Fibroblast of lung (primary cell): ENCODE results near the gene HIPK2. TPM values are rescaled to one million over a fixed set of nuclear protein-coding genes. Genes with fewer than 3 reads are reported as not detected.

ENCODE experiments used
- DNase-seq, 2 donors: peaks; one replicate each; pipeline versions ENCODE4 v3.0.0 to v3.0.0-alpha.2; 2010; ENCODE audit warnings: low read depth in 2 of 2
- H2AFZ ChIP-seq: 2 replicates; pipeline ENCODE4 v1.5.1; 2012; ENCODE audit warnings: low read length, control low read depth, inconsistent platforms
- H3K27ac ChIP-seq: 2 replicates; pipeline ENCODE4 v1.5.1; 2011; ENCODE audit warnings: low read length, control low read depth; ENCODE audit not compliant: insufficient read depth
- H3K27me3 ChIP-seq: 2 replicates; pipeline ENCODE4 v1.5.1; 2011; ENCODE audit warnings: mild to moderate bottlenecking, low read length; ENCODE audit not compliant: control insufficient read depth, insufficient read depth
- H3K36me3 ChIP-seq: 2 replicates; pipeline ENCODE4 v1.5.1; 2011; ENCODE audit warnings: low read length; ENCODE audit not compliant: control insufficient read depth, insufficient read depth
- H3K4me1 ChIP-seq: 2 replicates; pipeline ENCODE4 v1.5.1; 2011; ENCODE audit warnings: low read length; ENCODE audit not compliant: control insufficient read depth, insufficient read depth; ENCODE audit errors: extremely low read depth
- H3K4me2 ChIP-seq: 2 replicates; pipeline ENCODE4 v1.5.1; 2011; ENCODE audit warnings: low read length, control low read depth; ENCODE audit not compliant: insufficient read depth; ENCODE audit errors: extremely low read depth
- H3K4me3 ChIP-seq, 4 experiments: fragments of 200-600 bp in 1 of 4; sonication (generic) in 1 of 4; replicated peaks in 1 of 4; 2 replicates each; pipeline ENCODE4 v1.5.1; 2011 to 2016; ENCODE audit warnings: low read length in 4 of 4, low read depth in 3 of 4, mild to moderate bottlenecking in 3 of 4, control low read depth in 2 of 4, inconsistent platforms in 1 of 4, mixed read lengths in 1 of 4; ENCODE audit not compliant: insufficient read depth in 1 of 4; ENCODE audit errors: control extremely low read depth in 1 of 4
- H3K79me2 ChIP-seq: 2 replicates; pipeline ENCODE4 v1.5.1; 2012; ENCODE audit warnings: mild to moderate bottlenecking, low read length, inconsistent platforms; ENCODE audit not compliant: control insufficient read depth, insufficient read depth
- H3K9ac ChIP-seq: 2 replicates; pipeline ENCODE4 v1.5.1; 2011; ENCODE audit warnings: mild to moderate bottlenecking, low read length, control low read depth; ENCODE audit not compliant: insufficient read depth
- H3K9me3 ChIP-seq: 2 replicates; pipeline ENCODE4 v1.5.1; 2012; ENCODE audit warnings: low read depth, low read length; ENCODE audit not compliant: control insufficient read depth, insufficient read depth
- H4K20me1 ChIP-seq: 2 replicates; pipeline ENCODE4 v1.5.1; 2011; ENCODE audit warnings: low read length; ENCODE audit not compliant: control insufficient read depth, insufficient read depth; ENCODE audit errors: extremely low read depth
- CTCF ChIP-seq, 2 donors: IDR thresholded peaks in 1 of 2; conservative IDR thresholded peaks in 1 of 2; 1 replicate in 1 of 2; 2 replicates in 1 of 2; pipeline ENCODE4 v1.5.1; 2011 to 2012; ENCODE audit warnings: low read length in 2 of 2, control low read depth in 1 of 2, inconsistent platforms in 1 of 2, low read depth in 1 of 2, mild to moderate bottlenecking in 1 of 2
- EZH2 ChIP-seq: IDR thresholded peaks from 2 replicates; pipeline ENCODE4 v1.5.1; 2012; ENCODE audit warnings: low read length, control low read depth, mild to moderate bottlenecking; ENCODE audit errors: missing control alignments
- polyA plus RNA-seq, 2 donors: library from polyadenylated mRNA; depleted of rRNA in 1 of 2; stranded (reverse) in 1 of 2; unstranded in 1 of 2; fragments of >200 nt; gene quantifications; 2 replicates each; pipeline ENCODE4 v1.2.1, GENCODE V29; 2011 to 2012; ENCODE audit warnings: missing spikeins in 1 of 2
- total RNA-seq: library from RNA; depleted of rRNA; stranded (reverse); fragments of >200 nt; gene quantifications from 2 replicates; pipeline ENCODE4 v1.2.1, GENCODE V29; 2014

HIPK2 gene
- total and polyA plus RNA-seq, 2 donors (not counting 1 experiment from before 2014, with no cell fraction given): 10.1 to 11.1 TPM

GRCh38 chr7:139566736-139567646 is 210.8 kb downstream of the HIPK2 start:
- no peak overlapping the region for H3K27ac ChIP-seq

GRCh38 chr7:139566075-139566474 is 211.7 kb downstream of the HIPK2 start:
- H3K27me3 ChIP-seq: no peaks in the 10 kb centered on the region
- H4K20me1 ChIP-seq: no peaks in the 10 kb centered on the region
- no peak overlapping the region for H3K9ac ChIP-seq
- H3K9me3 ChIP-seq: no peaks in the 10 kb centered on the region
- TF ChIP-seq CTCF (conservative IDR thresholded peaks at IDR 0.05 in 1 of 2, IDR thresholded peaks at IDR 0.05 in 1 of 2; ENCODE audit: low read depth in 1 of 2, low read length in 2 of 2): no peak
- TF ChIP-seq EZH2: no peak
- no peaks in the 10 kb centered on the region for H3K79me2 ChIP-seq
- no peak for DNase-seq
- no peak overlapping the region for H3K4me2 ChIP-seq
- no peaks in the 10 kb centered on the region for H3K36me3 ChIP-seq
- no peak overlapping the region for H3K4me3 ChIP-seq
- H2AFZ ChIP-seq: no peak overlapping the region
- no peak overlapping the region for H3K27ac ChIP-seq
- no peaks in the 10 kb centered on the region for H3K4me1 ChIP-seq

More at GRCh38 chr7:139566736-139567646, 210.8 kb downstream of the HIPK2 start:
- no peaks in the 10 kb centered on the region for H3K27me3 ChIP-seq
- H3K4me2 ChIP-seq: no peak overlapping the region
- TF ChIP-seq EZH2: no peak
- no peak for TF ChIP-seq CTCF (conservative IDR thresholded peaks at IDR 0.05 in 1 of 2, IDR thresholded peaks at IDR 0.05 in 1 of 2; ENCODE audit: low read depth in 1 of 2, low read length in 2 of 2)
- DNase-seq: no peak
- H3K9me3 ChIP-seq: no peaks in the 10 kb centered on the region
- no peaks in the 10 kb centered on the region for H3K4me1 ChIP-seq
- H3K9ac ChIP-seq: no peak overlapping the region
- no peak overlapping the region for H2AFZ ChIP-seq
- no peaks in the 10 kb centered on the region for H3K79me2 ChIP-seq
- no peaks in the 10 kb centered on the region for H4K20me1 ChIP-seq
- peaks cover 1% of the 10 kb centered on the region for H3K36me3 ChIP-seq
- no peak overlapping the region for H3K4me3 ChIP-seq

DNA sequence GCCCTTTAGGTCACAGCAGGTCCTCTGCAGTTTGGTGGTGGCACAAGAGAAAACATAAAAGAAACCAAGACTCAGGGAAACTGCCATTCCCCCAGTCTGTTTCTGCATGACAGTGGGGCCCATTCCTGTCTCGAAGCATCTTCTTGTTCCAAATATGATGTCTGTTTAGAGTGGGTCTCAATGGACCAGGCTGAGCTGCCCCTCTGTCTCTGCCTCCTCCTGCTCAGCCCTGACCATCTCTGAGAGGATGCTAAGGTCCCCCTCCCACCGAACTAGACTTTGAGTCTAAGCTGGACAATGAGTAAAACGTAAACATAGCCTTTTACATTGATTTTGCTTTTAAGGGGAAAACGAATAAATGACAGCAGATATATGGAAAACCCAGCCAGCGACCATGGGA is 213.9 kb downstream of the HIPK2 start:
- Histone ChIP-seq H3K9me3 (no peaks in the 10 kb centered on the region), H3K79me2 (no peaks in the 10 kb centered on the region), H3K4me2 (no peak overlapping the region), H3K4me1 (no peaks in the 10 kb centered on the region), H2AFZ (no peak overlapping the region), H4K20me1 (no peaks in the 10 kb centered on the region), H3K36me3 (no peaks in the 10 kb centered on the region), H3K27me3 (no peaks in the 10 kb centered on the region), H3K4me3 (no peak overlapping the region), H3K27ac (no peak overlapping the region), H3K9ac (no peak overlapping the region)
- DNase-seq: no peak
- TF ChIP-seq EZH2 (no peak), CTCF (conservative IDR thresholded peaks at IDR 0.05 in 1 of 2, IDR thresholded peaks at IDR 0.05 in 1 of 2; ENCODE audit: low read depth in 1 of 2, low read length in 2 of 2) (no peak)
